GM12878 (cell line): ENCODE measurements around the gene TBXA2R. TPM values are rescaled to one million over a fixed set of nuclear protein-coding genes. Genes with fewer than 3 reads are reported as not detected.

Experiments used
- ATAC-seq: fragments of 200-7000 bp; cut with Tn5 transposase; 3 replicates; pipeline ENCODE4 v1.9.1; 2020; ENCODE audit warnings: mild to moderate bottlenecking, moderate library complexity
- BruUV-seq: library from RNA; stranded (reverse); fragments of 400-500 nt; replicated peaks from 2 replicates; lab custom pipeline; 2021; lab: Mats Ljungman, UMichigan
- CTCF ChIA-PET: fragments of 300-600 bp; sonication (Branson Sonifier 250); formaldehyde crosslinking; extraction: SDS; loops from one replicate; lab custom pipeline; 2021; ENCODE audit warnings: inconsistent platforms; lab: Yijun Ruan, JAX
- POLR2A ChIA-PET: fragments of 350-600 bp; formaldehyde crosslinking; extraction: SDS; loops from one replicate; lab custom pipeline; 2021; ENCODE audit warnings: inconsistent platforms; lab: Charles Lee
- RAD21 ChIA-PET: fragments of 300-600 bp; sonication (Branson Sonifier 250); formaldehyde crosslinking; loops from one replicate; lab custom pipeline; 2023; ENCODE audit warnings: antibody characterized with exemption; ENCODE audit not compliant: unreplicated experiment; lab: Charles Lee
- SMC1A ChIA-PET: fragments of 300-600 bp; sonication (Branson Sonifier 250); formaldehyde crosslinking; loops from one replicate; lab custom pipeline; 2023; ENCODE audit not compliant: unreplicated experiment, uncharacterized antibody; lab: Charles Lee
- DNase-seq: peaks from one replicate; pipeline ENCODE4 v3.0.0-alpha.2; 2011; ENCODE audit warnings: low read depth, low spot score
- FAIRE-seq: peaks from 3 replicates; lab custom pipeline; 2011; peaks lifted over from hg19 to GRCh38; lab: Jason Lieb, UNC
- H2AFZ ChIP-seq: 2 replicates; pipeline ENCODE4 v1.6.0; 2011; ENCODE audit warnings: low read depth, low read length, control low read depth; ENCODE audit not compliant: control insufficient read depth
- H3K27ac ChIP-seq: 2 replicates; pipeline ENCODE4 v1.5.1; 2011; ENCODE audit warnings: control low read depth; ENCODE audit not compliant: control insufficient read depth, insufficient read depth
- H3K27me3 ChIP-seq, 2 experiments: replicated peaks in 1 of 2; 2 replicates each; pipeline versions ENCODE4 v1.6.0 to v1.6.1; 2011; ENCODE audit warnings: low read length in 1 of 2; ENCODE audit not compliant: control insufficient read depth in 2 of 2, insufficient read depth in 2 of 2
- H3K36me3 ChIP-seq, 2 experiments: 2 replicates each; pipeline ENCODE4 v1.5.1; 2011; ENCODE audit warnings: low read length in 1 of 2; ENCODE audit not compliant: control insufficient read depth in 2 of 2, insufficient read depth in 2 of 2
- H3K4me1 ChIP-seq: 2 replicates; pipeline ENCODE4 v1.6.1; 2011; ENCODE audit warnings: mild to moderate bottlenecking, low read length, moderate library complexity, mixed read lengths; ENCODE audit not compliant: control insufficient read depth, insufficient read depth
- H3K4me2 ChIP-seq: 2 replicates; pipeline ENCODE4 v1.6.0; 2011; ENCODE audit warnings: control low read depth; ENCODE audit not compliant: control insufficient read depth, insufficient read depth
- H3K4me3 ChIP-seq: fragments of 200-600 bp; sonication (generic); 2 replicates; pipeline ENCODE4 v1.5.1; 2016
- H3K79me2 ChIP-seq: 2 replicates; pipeline ENCODE4 v1.6.0; 2011; ENCODE audit warnings: low read length; ENCODE audit not compliant: control insufficient read depth, insufficient read depth
- H3K9ac ChIP-seq: 2 replicates; pipeline ENCODE4 v1.8.0; 2011; ENCODE audit warnings: low read length, control low read depth, mixed read lengths; ENCODE audit not compliant: control insufficient read depth, insufficient read depth
- H3K9me3 ChIP-seq: replicated peaks from 3 replicates; pipeline ENCODE4 v1.5.1; 2011; ENCODE audit warnings: mild to moderate bottlenecking, low read length; ENCODE audit not compliant: control insufficient read depth, insufficient read depth
- H4K20me1 ChIP-seq: 2 replicates; pipeline ENCODE4 v1.6.0; 2011; ENCODE audit not compliant: control insufficient read depth, insufficient read depth
- CHD2 ChIP-seq: IDR thresholded peaks from 2 replicates; pipeline ENCODE4 v1.6.1; 2011; ENCODE audit warnings: low read depth, low read length, improper control_type of control experiment, borderline replicate concordance
- FOS ChIP-seq: IDR thresholded peaks from 3 replicates; pipeline ENCODE4 v1.6.1; 2011; ENCODE audit warnings: borderline replicate concordance; ENCODE audit not compliant: insufficient read length; ENCODE audit errors: extremely low read depth
- GABPA ChIP-seq: IDR thresholded peaks from 2 replicates; pipeline ENCODE4 v1.6.1; 2014; ENCODE audit warnings: antibody characterized with exemption, low read depth, mild to moderate bottlenecking, inconsistent platforms
- IRF4 ChIP-seq: IDR thresholded peaks from 2 replicates; pipeline ENCODE4 v1.6.1; 2011; ENCODE audit warnings: low read depth, low read length
- MAX ChIP-seq: IDR thresholded peaks from 2 replicates; pipeline ENCODE4 v1.6.1; 2012; ENCODE audit warnings: low read depth, low read length, improper control_type of control experiment
- RFX5 ChIP-seq: IDR thresholded peaks from 2 replicates; pipeline ENCODE4 v1.6.1; 2011; ENCODE audit warnings: low read depth, low read length, improper control_type of control experiment
- SMAD1 ChIP-seq: fragments of 450-650 bp; IDR thresholded peaks from 2 replicates; pipeline ENCODE4 v1.6.1; 2018; ENCODE audit warnings: mild to moderate bottlenecking, low read depth; ENCODE audit not compliant: partially characterized antibody
- SRF ChIP-seq, 2 experiments: IDR thresholded peaks; 2 replicates each; pipeline ENCODE4 v1.6.1; 2011; ENCODE audit warnings: low read depth in 2 of 2, low read length in 2 of 2, mild to moderate bottlenecking in 1 of 2, moderate library complexity in 1 of 2
- YY1 ChIP-seq: IDR thresholded peaks from 2 replicates; pipeline ENCODE4 v1.6.1; 2011; ENCODE audit warnings: low read depth, mild to moderate bottlenecking, low read length
- ZBTB11 ChIP-seq: fragments of 450-650 bp; formaldehyde crosslinking; IDR thresholded peaks from 2 replicates; pipeline ENCODE4 v1.5.0; 2022; ENCODE audit warnings: mild to moderate bottlenecking, missing genetic modification characterization
- WGBS: methylation state at CpG from one replicate; pipeline ENCODE4 v1.1.6; 2016; ENCODE audit warnings: low lambda C conversion rate; ENCODE audit not compliant: insufficient replicate concordance, insufficient coverage; ENCODE audit errors: missing lambda C conversion rate; 5-methylcytosine and 5-hydroxymethylcytosine counted together
- in situ Hi-C: fragments of 300-500 bp; cut with MboI; formaldehyde crosslinking; loops from 9 replicates; pipeline ENCODE4 v1.14.3; 2018; ENCODE audit warnings: mixed read lengths
- intact Hi-C: fragments of 100-400 bp; cut with micrococcal nuclease; formaldehyde crosslinking; loops from one replicate; pipeline ENCODE4 v1.14.2; 2022; ENCODE audit not compliant: unreplicated experiment
- polyA plus RNA-seq, 11 experiments: library from polyadenylated mRNA; depleted of rRNA in 4 of 11; unstranded in 6 of 11; stranded (reverse) in 5 of 11; fragments of >200 nt; fragmentation: Nextera tagmentation in 4 of 11; fragmentation: Illumina TruSeq in 1 of 11; extraction: Ambion mirVana in 4 of 11; extraction: Trizol in 1 of 11; gene quantifications; 1 replicate in 1 of 11; 2 replicates in 10 of 11; pipeline versions ENCODE4 v1.2.1 to v1.2.3, GENCODE V29; 2011 to 2016; ENCODE audit warnings: inconsistent platforms in 2 of 11, missing spikeins in 2 of 11, low read depth in 1 of 11
- total RNA-seq, 4 experiments: library from RNA; depleted of rRNA in 3 of 4; stranded (reverse); fragments of >200 nt in 3 of 4; fragmentation: Illumina TruSeq in 1 of 4; extraction: Trizol in 1 of 4; gene quantifications; 2 replicates each; pipeline versions ENCODE4 v1.2.1 to v1.2.3, GENCODE V29; 2013 to 2021
- TF ChIP-seq, protein P1 (sequence below): fragments of 450-650 bp; IDR thresholded peaks from 2 replicates; pipeline ENCODE4 v1.6.1; 2018; ENCODE audit warnings: borderline replicate concordance, mild to moderate bottlenecking; ENCODE audit not compliant: partially characterized antibody
- TF ChIP-seq, protein P2 (sequence below): fragments of 450-650 bp; formaldehyde crosslinking; IDR thresholded peaks from 2 replicates; pipeline ENCODE4 v1.4.0; 2022; ENCODE audit warnings: mild to moderate bottlenecking, moderate library complexity

Gene TBXA2R
- total and polyA plus RNA-seq, 10 of the 15 experiments (the other 5 are each of a cell fraction or from before 2014, with no cell fraction given) = 0.03 TPM; not detected in 8

GRCh38 chr19:3609779-3610719, 3.4 kb upstream of the TBXA2R start:
- H3K4me3 ChIP-seq = no peak overlapping the region
- POLR2A ChIA-PET = no interaction called here
- CTCF ChIA-PET = interaction anchor here (0.7 to 2.4 kb wide), 3 partner anchors 22 to 65 kb away, joined by 3 to 8 read pairs (median 4); partner anchors contain the start of gene GIPC3
- ATAC-seq (no peak), FAIRE-seq (no peak), DNase-seq (no peak)
- H3K4me2 ChIP-seq = no peak overlapping the region
- peaks cover 0 to 8% of the 10 kb centered on the region in 2 experiments; a peak in 3 of 4 replicates for H3K36me3 ChIP-seq
- intact Hi-C loops = loop anchor here (5.0 kb wide), 1 partner anchor 38 kb away; the partner anchor contains the start of gene HMG20B
- no peaks in the 10 kb centered on the region for H3K79me2 ChIP-seq
- no peak overlapping the region for H2AFZ ChIP-seq
- no peaks in the 10 kb centered on the region for H3K27me3 ChIP-seq
- in situ Hi-C loops = no loop called here
- H3K27ac ChIP-seq = no peak overlapping the region
- SMC1A ChIA-PET = no interaction called here
- H3K4me1 ChIP-seq = peaks cover 7% of the 10 kb centered on the region
- no TSS peak for BruUV-seq
- H3K9me3 ChIP-seq = no peaks in the 10 kb centered on the region
- no peaks in the 10 kb centered on the region for H4K20me1 ChIP-seq
- 76% methylated on average over 24 of the region's 24 CpGs for WGBS
- RAD21 ChIA-PET = no interaction called here
- H3K9ac ChIP-seq = no peak overlapping the region
- TF ChIP-seq MAX (no peak), YY1 (0 out of 2 replicates have a peak, but pooled peaks have one; percentile 53), SMAD1 (no peak), FOS (no peak), CHD2 (no peak), ZBTB11 (no peak), GABPA (no peak), SRF (IDR thresholded peaks at IDR 0.05; ENCODE audit: low read depth in 2 of 2, low read length in 2 of 2) (peak in 1 of 2 experiments; percentile 82; a peak in 2 of 4 replicates), IRF4 (no peak), RFX5 (no peak)
- TF ChIP-seq, protein P1, sequence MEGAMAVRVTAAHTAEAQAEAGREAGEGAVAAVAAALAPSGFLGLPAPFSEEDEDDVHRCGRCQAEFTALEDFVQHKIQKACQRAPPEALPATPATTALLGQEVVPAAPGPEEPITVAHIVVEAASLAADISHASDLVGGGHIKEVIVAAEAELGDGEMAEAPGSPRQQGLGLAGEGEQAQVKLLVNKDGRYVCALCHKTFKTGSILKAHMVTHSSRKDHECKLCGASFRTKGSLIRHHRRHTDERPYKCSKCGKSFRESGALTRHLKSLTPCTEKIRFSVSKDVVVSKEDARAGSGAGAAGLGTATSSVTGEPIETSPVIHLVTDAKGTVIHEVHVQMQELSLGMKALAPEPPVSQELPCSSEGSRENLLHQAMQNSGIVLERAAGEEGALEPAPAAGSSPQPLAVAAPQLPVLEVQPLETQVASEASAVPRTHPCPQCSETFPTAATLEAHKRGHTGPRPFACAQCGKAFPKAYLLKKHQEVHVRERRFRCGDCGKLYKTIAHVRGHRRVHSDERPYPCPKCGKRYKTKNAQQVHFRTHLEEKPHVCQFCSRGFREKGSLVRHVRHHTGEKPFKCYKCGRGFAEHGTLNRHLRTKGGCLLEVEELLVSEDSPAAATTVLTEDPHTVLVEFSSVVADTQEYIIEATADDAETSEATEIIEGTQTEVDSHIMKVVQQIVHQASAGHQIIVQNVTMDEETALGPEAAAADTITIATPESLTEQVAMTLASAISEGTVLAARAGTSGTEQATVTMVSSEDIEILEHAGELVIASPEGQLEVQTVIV = no peak
- TF ChIP-seq, protein P2, sequence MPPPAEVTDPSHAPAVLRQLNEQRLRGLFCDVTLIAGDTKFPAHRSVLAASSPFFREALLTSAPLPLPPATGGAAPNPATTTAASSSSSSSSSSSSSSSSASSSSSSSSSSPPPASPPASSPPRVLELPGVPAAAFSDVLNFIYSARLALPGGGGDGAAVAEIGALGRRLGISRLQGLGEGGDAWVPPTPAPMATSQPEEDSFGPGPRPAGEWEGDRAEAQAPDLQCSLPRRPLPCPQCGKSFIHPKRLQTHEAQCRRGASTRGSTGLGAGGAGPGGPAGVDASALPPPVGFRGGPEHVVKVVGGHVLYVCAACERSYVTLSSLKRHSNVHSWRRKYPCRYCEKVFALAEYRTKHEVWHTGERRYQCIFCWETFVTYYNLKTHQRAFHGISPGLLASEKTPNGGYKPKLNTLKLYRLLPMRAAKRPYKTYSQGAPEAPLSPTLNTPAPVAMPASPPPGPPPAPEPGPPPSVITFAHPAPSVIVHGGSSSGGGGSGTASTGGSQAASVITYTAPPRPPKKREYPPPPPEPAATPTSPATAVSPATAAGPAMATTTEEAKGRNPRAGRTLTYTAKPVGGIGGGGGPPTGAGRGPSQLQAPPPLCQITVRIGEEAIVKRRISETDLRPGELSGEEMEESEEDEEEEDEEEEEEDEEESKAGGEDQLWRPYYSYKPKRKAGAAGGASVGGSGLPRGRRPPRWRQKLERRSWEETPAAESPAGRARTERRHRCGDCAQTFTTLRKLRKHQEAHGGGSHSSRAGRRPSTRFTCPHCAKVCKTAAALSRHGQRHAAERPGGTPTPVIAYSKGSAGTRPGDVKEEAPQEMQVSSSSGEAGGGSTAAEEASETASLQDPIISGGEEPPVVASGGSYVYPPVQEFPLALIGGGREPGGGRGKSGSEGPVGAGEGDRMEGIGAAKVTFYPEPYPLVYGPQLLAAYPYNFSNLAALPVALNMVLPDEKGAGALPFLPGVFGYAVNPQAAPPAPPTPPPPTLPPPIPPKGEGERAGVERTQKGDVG = no peak
